Liver (tissue), 9 donors: ENCODE measurements around the gene CDKN1B. TPM values are rescaled to one million over a fixed set of nuclear protein-coding genes. Genes with fewer than 3 reads are reported as not detected.

ENCODE experiments used
- DNase-seq: peaks from one replicate; pipeline ENCODE4 v3.0.0-alpha.2; 2017; ENCODE audit warnings: low spot score
- H3K27ac ChIP-seq, 2 donors: one replicate each; pipeline ENCODE4 v1.7.0; 2013; ENCODE audit warnings: inconsistent platforms in 2 of 2, low read length in 2 of 2, control low read depth in 1 of 2, low read depth in 1 of 2, mild to moderate bottlenecking in 1 of 2
- H3K27me3 ChIP-seq, 4 donors: one replicate each; pipeline versions ENCODE4 v1.6.1 to v1.7.0; 2013; ENCODE audit warnings: low read length in 3 of 4, inconsistent platforms in 1 of 4, mild to moderate bottlenecking in 1 of 4, moderate library complexity in 1 of 4; ENCODE audit not compliant: control insufficient read depth in 4 of 4, insufficient read depth in 4 of 4
- H3K36me3 ChIP-seq, 4 donors: one replicate each; pipeline versions ENCODE4 v1.6.1 to v1.7.0; 2013; ENCODE audit warnings: low read length in 3 of 4, mild to moderate bottlenecking in 3 of 4, low read depth in 1 of 4, moderate library complexity in 1 of 4; ENCODE audit not compliant: control insufficient read depth in 4 of 4, insufficient read depth in 3 of 4
- H3K4me1 ChIP-seq, 4 donors: one replicate each; pipeline versions ENCODE4 v1.6.1 to v1.7.0; 2013; ENCODE audit warnings: low read length in 3 of 4, mild to moderate bottlenecking in 3 of 4, moderate library complexity in 1 of 4; ENCODE audit not compliant: control insufficient read depth in 4 of 4, insufficient read depth in 4 of 4
- H3K4me3 ChIP-seq, 3 donors: one replicate each; pipeline versions ENCODE4 v1.6.1 to v1.7.0; 2013; ENCODE audit warnings: low read length in 3 of 3, control low read depth in 1 of 3, low read depth in 1 of 3, mild to moderate bottlenecking in 1 of 3
- H3K9ac ChIP-seq, 2 donors: one replicate each; pipeline ENCODE4 v1.7.0; 2013; ENCODE audit warnings: low read length in 2 of 2, mild to moderate bottlenecking in 2 of 2, moderate library complexity in 2 of 2, control low read depth in 1 of 2, low read depth in 1 of 2
- H3K9me3 ChIP-seq, 4 donors: one replicate each; pipeline versions ENCODE4 v1.6.1 to v1.7.0; 2013; ENCODE audit warnings: low read length in 3 of 4; ENCODE audit not compliant: control insufficient read depth in 4 of 4
- EGR1 ChIP-seq, 2 donors: IDR thresholded peaks; 2 replicates each; pipeline ENCODE4 v1.6.1; 2016 to 2018; ENCODE audit warnings: antibody characterized with exemption in 2 of 2, low read depth in 2 of 2
- FOXA1 ChIP-seq: IDR thresholded peaks from 2 replicates; pipeline ENCODE4 v1.6.1; 2016; ENCODE audit warnings: antibody characterized with exemption
- FOXA2 ChIP-seq: IDR thresholded peaks from 2 replicates; pipeline ENCODE4 v1.6.1; 2016; ENCODE audit warnings: antibody characterized with exemption
- GABPA ChIP-seq, 2 donors: IDR thresholded peaks in 1 of 2; conservative IDR thresholded peaks in 1 of 2; 2 replicates each; pipeline ENCODE4 v1.6.1; 2016; ENCODE audit warnings: antibody characterized with exemption in 2 of 2, mild to moderate bottlenecking in 1 of 2, moderate library complexity in 1 of 2
- HNF4A ChIP-seq, 2 donors: conservative IDR thresholded peaks; 2 replicates each; pipeline ENCODE4 v1.6.1; 2016; ENCODE audit warnings: antibody characterized with exemption in 2 of 2, mild to moderate bottlenecking in 2 of 2
- HNF4G ChIP-seq: IDR thresholded peaks from 2 replicates; pipeline ENCODE4 v1.6.1; 2016; ENCODE audit warnings: antibody characterized with exemption
- JUND ChIP-seq, 2 donors: IDR thresholded peaks; 2 replicates each; pipeline ENCODE4 v1.6.1; 2016; ENCODE audit warnings: antibody characterized with exemption in 2 of 2
- NR2F2 ChIP-seq: IDR thresholded peaks from 2 replicates; pipeline ENCODE4 v1.6.1; 2016; ENCODE audit warnings: antibody characterized with exemption
- RAD21 ChIP-seq, 2 donors: IDR thresholded peaks; 2 replicates each; pipeline ENCODE4 v1.6.1; 2016; ENCODE audit warnings: antibody characterized with exemption in 2 of 2, mild to moderate bottlenecking in 2 of 2
- RXRA ChIP-seq, 2 donors: IDR thresholded peaks; 2 replicates each; pipeline ENCODE4 v1.6.1; 2017 to 2018; ENCODE audit warnings: antibody characterized with exemption in 2 of 2, mild to moderate bottlenecking in 1 of 2
- SP1 ChIP-seq: IDR thresholded peaks from 2 replicates; pipeline ENCODE4 v1.6.1; 2018; ENCODE audit warnings: antibody characterized with exemption, mild to moderate bottlenecking
- TAF1 ChIP-seq: conservative IDR thresholded peaks from 2 replicates; pipeline ENCODE4 v1.6.1; 2016; ENCODE audit warnings: antibody characterized with exemption, mild to moderate bottlenecking
- YY1 ChIP-seq: IDR thresholded peaks from 2 replicates; pipeline ENCODE4 v1.6.1; 2016; ENCODE audit warnings: antibody characterized with exemption, mild to moderate bottlenecking
- polyA plus RNA-seq, 2 donors: library from polyadenylated mRNA; stranded (reverse) in 1 of 2; unstranded in 1 of 2; fragments of 200-250 nt in 1 of 2; fragments of >200 nt in 1 of 2; fragmentation: Nextera tagmentation in 1 of 2; extraction: Ambion mirVana in 1 of 2; gene quantifications; one replicate each; pipeline versions ENCODE4 v1.2.1 to v1.2.3, GENCODE V29; 2013 to 2015
- total RNA-seq, 2 donors: library from RNA; depleted of rRNA; stranded (reverse); fragments of >200 nt; gene quantifications; one replicate each; pipeline ENCODE4 v1.2.3, GENCODE V29; 2014
- TF ChIP-seq, protein P1 (sequence below): IDR thresholded peaks from 2 replicates; pipeline ENCODE4 v1.6.1; 2016; ENCODE audit warnings: antibody characterized with exemption, mild to moderate bottlenecking
- TF ChIP-seq, protein P2 (sequence below): fragments of 150-350 bp; IDR thresholded peaks from 2 replicates; pipeline ENCODE4 v1.5.1; 2017; ENCODE audit warnings: improper control_type of control experiment, low read depth, low read length; ENCODE audit not compliant: missing input control
- TF ChIP-seq, protein P3 (sequence below): IDR thresholded peaks from 2 replicates; pipeline ENCODE4 v1.6.1; 2016; ENCODE audit warnings: antibody characterized with exemption
- TF ChIP-seq, protein P4 (sequence below): IDR thresholded peaks from 2 replicates; pipeline ENCODE4 v1.6.1; 2016; ENCODE audit warnings: antibody characterized with exemption
- TF ChIP-seq, protein P5 (sequence below): IDR thresholded peaks from 2 replicates; pipeline ENCODE4 v1.6.1; 2016; ENCODE audit warnings: antibody characterized with exemption
- donor health status: healthy.
- donor health status: healthy.
- donor health status: healthy.
- donor health status: healthy.
- donor health status: healthy.

Gene CDKN1B
- total and polyA plus RNA-seq, 4 donors = 7.8 to 67.5 (median 22.5) TPM

DNA sequence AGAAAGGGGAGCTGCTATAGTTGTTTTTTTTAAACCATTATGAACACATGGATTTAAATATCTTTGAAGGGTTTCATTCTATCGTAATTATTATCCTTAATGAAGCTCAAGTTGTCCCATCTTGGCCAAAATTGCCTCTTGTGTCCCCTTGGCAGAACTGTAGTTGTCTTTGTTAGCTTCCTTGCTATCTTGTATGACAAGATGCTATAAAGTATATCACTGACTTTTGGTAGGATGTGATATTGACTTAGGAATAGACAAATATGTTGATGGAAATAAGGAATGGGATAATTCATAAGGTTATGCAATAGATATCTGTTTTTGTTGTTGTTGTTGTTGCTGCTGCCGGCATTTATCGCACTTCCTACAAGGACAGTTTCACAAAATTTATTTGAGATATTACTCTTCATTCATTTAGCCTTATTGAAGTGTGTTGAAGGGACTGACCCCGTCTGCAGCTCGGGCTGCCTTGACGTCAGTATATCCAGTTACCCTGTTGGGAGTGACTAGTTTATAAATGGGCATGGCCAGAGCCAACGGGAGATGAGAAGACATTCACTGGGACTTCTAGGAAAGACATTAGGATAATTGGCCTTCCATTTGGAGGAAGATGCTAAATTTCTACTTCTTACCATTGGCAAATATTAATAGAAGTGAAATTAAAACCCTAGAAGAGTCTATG is 42.2 kb downstream of the CDKN1B start (continued):
- TF ChIP-seq, protein P1, sequence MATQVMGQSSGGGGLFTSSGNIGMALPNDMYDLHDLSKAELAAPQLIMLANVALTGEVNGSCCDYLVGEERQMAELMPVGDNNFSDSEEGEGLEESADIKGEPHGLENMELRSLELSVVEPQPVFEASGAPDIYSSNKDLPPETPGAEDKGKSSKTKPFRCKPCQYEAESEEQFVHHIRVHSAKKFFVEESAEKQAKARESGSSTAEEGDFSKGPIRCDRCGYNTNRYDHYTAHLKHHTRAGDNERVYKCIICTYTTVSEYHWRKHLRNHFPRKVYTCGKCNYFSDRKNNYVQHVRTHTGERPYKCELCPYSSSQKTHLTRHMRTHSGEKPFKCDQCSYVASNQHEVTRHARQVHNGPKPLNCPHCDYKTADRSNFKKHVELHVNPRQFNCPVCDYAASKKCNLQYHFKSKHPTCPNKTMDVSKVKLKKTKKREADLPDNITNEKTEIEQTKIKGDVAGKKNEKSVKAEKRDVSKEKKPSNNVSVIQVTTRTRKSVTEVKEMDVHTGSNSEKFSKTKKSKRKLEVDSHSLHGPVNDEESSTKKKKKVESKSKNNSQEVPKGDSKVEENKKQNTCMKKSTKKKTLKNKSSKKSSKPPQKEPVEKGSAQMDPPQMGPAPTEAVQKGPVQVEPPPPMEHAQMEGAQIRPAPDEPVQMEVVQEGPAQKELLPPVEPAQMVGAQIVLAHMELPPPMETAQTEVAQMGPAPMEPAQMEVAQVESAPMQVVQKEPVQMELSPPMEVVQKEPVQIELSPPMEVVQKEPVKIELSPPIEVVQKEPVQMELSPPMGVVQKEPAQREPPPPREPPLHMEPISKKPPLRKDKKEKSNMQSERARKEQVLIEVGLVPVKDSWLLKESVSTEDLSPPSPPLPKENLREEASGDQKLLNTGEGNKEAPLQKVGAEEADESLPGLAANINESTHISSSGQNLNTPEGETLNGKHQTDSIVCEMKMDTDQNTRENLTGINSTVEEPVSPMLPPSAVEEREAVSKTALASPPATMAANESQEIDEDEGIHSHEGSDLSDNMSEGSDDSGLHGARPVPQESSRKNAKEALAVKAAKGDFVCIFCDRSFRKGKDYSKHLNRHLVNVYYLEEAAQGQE = no peak

DNA sequence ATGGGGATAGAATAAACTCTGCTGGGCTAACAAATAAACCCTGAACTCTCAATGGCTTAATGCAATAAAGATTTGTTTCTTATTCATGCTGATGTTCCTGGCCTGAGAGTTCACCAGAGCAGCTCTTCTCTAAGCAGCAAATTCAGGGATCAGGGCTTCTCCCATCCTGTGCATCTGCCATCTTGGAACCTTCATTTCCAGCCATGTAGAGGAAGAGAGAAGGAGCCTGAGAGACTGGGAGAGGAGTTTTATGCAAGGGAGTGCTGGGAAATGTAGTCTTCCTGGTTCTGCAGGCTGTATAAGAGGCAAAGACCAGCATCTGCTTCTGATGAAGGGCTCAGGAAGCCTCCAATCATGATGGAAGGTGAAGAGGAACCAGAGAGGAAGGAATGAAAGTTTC is 47.7 kb downstream of the CDKN1B start:
- Histone ChIP-seq H3K9me3 (no peaks in the 10 kb centered on the region), H3K27me3 (no peaks in the 10 kb centered on the region), H3K27ac (no peak overlapping the region), H3K4me1 (no peaks in the 10 kb centered on the region), H3K36me3 (no peaks in the 10 kb centered on the region), H3K9ac (no peak overlapping the region), H3K4me3 (no peak overlapping the region)
- DNase-seq = no peak
- no peak for TF ChIP-seq HNF4G
- TF ChIP-seq GABPA (IDR thresholded peaks at IDR 0.05 in 1 of 2, conservative IDR thresholded peaks at IDR 0.05 in 1 of 2) = no peak
- TF ChIP-seq SP1 = no peak
- TF ChIP-seq RXRA (IDR thresholded peaks at IDR 0.05) = no peak
- no peak for TF ChIP-seq JUND (IDR thresholded peaks at IDR 0.05)
- TF ChIP-seq YY1 = no peak
- TF ChIP-seq, protein P1 = no peak
- TF ChIP-seq FOXA2 = no peak
- TF ChIP-seq, protein P2, sequence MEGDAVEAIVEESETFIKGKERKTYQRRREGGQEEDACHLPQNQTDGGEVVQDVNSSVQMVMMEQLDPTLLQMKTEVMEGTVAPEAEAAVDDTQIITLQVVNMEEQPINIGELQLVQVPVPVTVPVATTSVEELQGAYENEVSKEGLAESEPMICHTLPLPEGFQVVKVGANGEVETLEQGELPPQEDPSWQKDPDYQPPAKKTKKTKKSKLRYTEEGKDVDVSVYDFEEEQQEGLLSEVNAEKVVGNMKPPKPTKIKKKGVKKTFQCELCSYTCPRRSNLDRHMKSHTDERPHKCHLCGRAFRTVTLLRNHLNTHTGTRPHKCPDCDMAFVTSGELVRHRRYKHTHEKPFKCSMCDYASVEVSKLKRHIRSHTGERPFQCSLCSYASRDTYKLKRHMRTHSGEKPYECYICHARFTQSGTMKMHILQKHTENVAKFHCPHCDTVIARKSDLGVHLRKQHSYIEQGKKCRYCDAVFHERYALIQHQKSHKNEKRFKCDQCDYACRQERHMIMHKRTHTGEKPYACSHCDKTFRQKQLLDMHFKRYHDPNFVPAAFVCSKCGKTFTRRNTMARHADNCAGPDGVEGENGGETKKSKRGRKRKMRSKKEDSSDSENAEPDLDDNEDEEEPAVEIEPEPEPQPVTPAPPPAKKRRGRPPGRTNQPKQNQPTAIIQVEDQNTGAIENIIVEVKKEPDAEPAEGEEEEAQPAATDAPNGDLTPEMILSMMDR = no peak
- TF ChIP-seq, protein P3, sequence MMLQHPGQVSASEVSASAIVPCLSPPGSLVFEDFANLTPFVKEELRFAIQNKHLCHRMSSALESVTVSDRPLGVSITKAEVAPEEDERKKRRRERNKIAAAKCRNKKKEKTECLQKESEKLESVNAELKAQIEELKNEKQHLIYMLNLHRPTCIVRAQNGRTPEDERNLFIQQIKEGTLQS = no peak
- TF ChIP-seq, protein P4, sequence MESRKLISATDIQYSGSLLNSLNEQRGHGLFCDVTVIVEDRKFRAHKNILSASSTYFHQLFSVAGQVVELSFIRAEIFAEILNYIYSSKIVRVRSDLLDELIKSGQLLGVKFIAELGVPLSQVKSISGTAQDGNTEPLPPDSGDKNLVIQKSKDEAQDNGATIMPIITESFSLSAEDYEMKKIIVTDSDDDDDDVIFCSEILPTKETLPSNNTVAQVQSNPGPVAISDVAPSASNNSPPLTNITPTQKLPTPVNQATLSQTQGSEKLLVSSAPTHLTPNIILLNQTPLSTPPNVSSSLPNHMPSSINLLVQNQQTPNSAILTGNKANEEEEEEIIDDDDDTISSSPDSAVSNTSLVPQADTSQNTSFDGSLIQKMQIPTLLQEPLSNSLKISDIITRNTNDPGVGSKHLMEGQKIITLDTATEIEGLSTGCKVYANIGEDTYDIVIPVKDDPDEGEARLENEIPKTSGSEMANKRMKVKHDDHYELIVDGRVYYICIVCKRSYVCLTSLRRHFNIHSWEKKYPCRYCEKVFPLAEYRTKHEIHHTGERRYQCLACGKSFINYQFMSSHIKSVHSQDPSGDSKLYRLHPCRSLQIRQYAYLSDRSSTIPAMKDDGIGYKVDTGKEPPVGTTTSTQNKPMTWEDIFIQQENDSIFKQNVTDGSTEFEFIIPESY = no peak
- TF ChIP-seq NR2F2 = no peak
- no peak for TF ChIP-seq FOXA1
- TF ChIP-seq RAD21 (IDR thresholded peaks at IDR 0.05) = no peak
- no peak for TF ChIP-seq HNF4A (conservative IDR thresholded peaks at IDR 0.05)
- TF ChIP-seq, protein P5, sequence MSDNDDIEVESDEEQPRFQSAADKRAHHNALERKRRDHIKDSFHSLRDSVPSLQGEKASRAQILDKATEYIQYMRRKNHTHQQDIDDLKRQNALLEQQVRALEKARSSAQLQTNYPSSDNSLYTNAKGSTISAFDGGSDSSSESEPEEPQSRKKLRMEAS = no peak
- no peak for TF ChIP-seq EGR1 (IDR thresholded peaks at IDR 0.05; ENCODE audit: low read depth in 2 of 2)
- no peak for TF ChIP-seq TAF1
